ENCODE measurements around the gene LSR.
"Not testable (repeated sequence)": the region's sequence is repeated elsewhere in the genome, so short reads cannot be mapped to it uniquely, and the experiment has no call there.

The LSR gene

DNA sequence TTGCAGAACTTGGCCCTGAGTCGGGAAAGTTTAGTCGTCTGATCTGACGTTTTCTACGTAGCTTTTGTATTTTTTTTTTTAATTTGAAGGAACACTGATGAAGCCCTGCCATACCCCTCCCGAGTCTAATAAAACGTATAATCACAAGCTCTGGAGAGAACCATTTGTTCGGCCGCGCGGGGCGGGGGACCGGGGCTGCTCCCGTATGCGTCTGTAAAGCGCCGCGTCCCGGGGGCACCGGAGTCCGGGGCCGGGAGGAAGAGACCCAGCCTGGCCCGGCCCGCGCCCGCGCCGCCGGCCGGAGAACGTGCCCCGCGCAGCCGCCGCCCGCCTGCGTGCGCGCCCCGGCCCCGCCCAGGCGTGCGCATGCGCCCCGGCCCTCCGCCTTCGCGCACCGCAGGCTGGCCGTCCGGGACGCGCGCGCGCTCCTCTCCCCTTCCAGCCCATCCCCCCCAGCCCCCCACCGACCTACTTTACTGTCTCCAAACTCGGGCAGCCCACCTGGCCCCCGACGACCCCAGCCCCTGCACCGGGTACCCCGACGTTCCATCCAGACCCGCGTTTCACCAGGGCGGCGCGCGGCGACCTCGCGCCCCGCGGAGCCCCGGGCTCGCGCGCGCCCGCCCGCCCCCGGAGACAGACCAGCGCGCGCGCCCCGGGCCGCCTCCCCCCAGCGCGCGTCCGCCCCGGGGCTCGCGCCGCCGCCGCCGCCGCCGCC, 19.2 kb downstream of the LSR start:
- peak in 11 of 14 donors; percentile 36 to 86 (median 69) for DNase-seq

DNA sequence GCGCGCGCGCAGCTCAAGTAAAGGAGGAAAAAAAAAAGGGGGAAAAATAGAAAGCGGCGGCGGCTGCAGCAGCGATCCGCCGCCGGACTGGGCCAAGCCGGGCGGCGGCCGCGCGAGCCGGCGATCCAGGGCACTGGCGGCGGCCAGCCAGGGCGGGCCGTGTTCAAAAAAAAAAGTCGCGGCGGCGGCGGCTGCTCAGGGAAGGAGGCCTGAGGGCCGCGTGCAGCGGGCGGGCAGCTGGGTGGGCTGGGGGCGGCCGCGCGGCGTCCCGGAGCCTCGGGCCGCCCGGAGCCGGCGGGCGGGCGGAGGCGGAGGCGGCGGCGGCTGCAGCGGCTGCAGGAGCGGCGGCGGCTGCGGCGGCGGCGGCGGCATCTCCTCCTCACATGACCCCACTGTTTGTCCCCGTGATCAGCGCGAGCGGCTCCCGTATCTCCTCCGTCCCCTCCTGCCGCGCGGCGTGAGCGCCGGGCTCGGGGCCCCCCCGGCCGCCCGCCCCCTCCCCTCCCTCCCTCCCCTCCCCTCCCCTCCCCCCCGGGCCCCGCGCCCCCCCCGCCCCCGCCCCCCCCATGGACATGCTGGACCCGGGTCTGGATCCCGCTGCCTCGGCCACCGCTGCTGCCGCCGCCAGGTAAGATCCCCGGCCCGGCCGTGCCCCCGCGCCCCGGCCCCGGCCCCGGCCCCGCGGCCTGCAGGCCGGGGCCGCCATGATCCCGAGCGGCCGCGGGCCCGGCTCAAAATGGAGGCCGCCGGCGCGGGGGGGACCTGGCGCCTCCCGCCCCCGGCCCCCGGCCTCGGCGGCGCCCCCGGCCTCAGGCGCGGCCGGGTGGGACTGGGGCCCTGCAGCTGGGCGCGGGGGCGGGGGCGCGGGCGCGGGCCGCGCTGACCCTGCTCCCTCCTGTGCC, 20.0 kb downstream of the LSR start, which contains the start of gene USF2:
TSS of gene USF2 (plus strand) at position 427 of the 902 bp plus-strand sequence. CDS start at position 567, 140 bp downstream.
- DNase-seq = peak in 12 of 14 donors; percentile 28 to 75 (median 56)

- DNase-seq = peak in 12 of 14 donors; percentile 50 to 87 (median 76)
These were observed 20.8 kb downstream of the LSR start for GRCh38 chr19:35269438-35270117.

- no peak for DNase-seq
These were observed 21.6 kb downstream of the LSR start for GRCh38 chr19:35270381-35270811.

GRCh38 chr19:35271546-35271945, 22.7 kb downstream of the LSR start:
- DNase-seq = no peak

DNA sequence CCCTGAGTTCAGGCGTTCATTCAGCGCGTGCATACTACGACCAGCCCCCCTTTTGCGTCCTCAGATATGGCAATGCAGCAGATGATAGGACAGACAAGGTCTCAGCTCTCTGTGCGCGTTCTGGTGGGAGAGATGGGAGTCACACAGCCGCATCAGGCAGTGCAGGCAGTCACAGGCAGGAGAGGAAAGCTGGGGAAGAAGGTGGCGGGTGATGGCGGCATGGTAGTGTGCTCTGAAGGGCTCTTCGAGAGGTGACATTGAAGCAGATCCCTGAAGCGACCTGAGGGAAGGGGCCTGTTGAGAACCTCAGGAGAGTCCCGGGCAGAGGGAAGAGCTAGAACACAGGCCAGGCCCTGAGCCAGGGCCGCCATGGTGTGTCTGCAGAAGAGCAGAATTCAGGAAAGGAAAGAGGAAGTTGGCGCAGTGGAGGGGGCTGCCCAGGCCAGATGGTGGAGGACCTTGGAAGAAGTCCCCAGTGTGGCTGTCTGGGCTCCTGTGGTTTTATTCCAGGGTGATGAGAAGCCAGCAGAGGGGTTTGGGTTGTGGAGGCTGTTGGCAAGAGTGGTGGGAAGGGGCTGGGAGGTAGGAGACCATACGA, 23.4 kb downstream of the LSR start:
- DNase-seq = peak in 6 of 14 donors; percentile 12 to 46 (median 30)

DNA sequence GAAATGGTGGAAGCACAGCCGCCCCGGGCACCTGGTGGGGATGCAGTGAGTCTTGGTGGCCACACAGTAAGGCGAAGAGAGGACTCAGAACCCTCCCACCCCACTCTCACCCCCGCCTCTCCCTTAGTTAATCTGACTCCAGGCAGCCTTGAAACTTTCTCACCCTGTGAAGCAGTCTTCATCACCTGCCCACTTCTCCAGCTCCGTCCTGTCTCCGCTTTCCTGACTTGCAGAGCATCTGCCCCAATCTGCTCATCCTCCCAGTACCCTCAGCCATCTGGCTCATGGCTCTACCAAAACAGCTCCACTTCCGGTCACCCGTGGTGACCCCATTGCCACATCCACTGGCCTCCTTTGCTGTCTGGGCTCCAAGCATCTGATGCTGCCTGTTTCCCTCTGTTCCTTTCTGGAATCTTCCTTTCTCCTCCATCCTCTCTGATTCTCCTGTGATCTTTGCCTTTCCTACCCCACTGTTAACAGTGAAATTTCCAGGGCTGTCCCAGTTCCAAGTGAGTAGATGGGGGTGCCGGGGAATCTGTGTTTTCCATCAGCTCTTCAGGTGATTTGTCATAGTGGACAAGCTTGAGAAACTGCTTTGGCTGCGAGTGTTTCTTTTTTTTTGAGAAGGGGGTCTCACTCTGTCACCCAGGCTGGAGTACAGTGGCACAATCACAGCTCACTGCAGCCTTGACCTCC, 24.3 kb downstream of the LSR start:
- DNase-seq = no peak

DNA sequence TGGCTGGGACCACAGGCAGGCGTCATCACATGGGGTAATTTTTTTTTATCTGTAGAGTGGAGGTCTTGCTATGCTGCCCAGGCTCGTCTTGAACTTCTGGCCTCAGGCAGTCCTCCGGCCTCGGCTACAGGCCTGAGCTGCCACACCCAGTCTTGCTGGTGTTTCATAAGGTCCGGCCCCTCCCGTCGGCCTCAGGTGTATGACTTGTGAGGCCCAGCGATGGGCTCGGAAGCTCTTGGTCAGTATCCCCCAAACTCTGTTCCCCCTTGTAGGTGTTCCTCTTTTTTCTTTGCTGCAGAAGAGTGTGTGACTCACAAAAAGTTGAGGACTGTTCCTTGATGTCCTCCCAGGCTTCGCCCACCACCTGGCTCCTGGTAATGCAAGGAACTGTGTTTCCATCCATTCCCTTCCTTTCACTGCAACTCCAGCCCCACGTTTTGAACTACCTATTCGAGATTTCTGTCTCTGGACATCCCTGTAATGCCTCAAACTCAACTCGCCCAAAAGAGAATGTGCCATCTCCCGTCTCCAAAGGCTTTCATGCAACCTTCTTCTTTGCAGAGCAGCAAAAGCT, 25.0 kb downstream of the LSR start:
- no peak for DNase-seq

GRCh38 chr19:35274323-35274722, 25.5 kb downstream of the LSR start:
- DNase-seq = no peak

- DNase-seq = no peak
These were observed 28.0 kb downstream of the LSR start for GRCh38 chr19:35276706-35277281.

DNA sequence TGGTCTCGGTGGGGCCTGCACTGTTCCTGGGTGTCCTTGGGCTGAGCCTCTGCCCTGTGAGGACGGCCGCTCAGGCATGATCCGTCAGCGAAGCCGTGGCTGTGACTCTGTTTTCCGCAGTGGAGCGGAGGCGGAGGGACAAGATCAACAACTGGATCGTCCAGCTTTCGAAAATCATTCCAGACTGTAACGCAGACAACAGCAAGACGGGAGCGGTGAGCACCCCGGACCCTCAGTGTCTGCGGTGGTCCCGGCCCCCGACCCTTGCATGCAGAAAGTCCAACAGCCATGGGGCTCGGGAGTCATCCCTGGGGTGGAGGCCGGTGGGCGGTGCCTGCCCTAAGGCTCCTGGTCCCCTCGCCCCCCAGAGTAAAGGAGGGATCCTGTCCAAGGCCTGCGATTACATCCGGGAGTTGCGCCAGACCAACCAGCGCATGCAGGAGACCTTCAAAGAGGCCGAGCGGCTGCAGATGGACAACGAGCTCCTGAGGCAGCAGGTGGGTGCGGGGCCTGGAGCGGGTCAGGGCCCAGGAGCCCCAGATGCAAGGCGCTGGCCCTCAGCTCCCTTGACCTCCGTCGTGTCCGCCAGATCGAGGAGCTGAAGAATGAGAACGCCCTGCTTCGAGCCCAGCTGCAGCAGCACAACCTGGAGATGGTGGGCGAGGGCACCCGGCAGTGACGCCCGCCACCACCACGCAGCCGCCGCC, 29.9 kb downstream of the LSR start:
- DNase-seq = no peak

DNA sequence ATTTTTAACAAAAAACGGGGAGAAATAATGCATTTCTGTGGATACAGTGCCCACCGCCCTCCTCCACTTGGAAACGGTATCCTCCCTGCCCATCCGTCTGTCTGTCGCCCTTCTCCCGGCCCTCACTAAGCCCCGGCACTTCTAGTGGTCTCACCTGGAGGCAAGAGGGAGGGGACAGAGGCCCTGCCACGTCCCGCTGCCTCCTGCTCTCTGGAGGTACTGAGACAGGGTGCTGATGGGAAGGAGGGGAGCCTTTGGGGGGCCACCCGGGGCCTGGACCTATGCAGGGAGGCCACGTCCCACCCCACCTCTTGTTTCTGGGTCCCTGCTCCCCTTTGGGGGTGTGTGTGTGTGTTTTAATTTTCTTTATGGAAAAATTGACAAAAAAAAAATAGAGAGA, 30.6 kb downstream of the LSR start:
- no peak for DNase-seq

- DNase-seq = peak in 1 of 14 donors; percentile 44
These were observed 31.4 kb downstream of the LSR start for GRCh38 chr19:35279985-35280821.

GRCh38 chr19:35281303-35281702, 32.5 kb downstream of the LSR start:
- DNase-seq = no peak

- DNase-seq = peak in 1 of 14 donors; percentile 11
These were observed 35.6 kb downstream of the LSR start for GRCh38 chr19:35284153-35285094.

DNA sequence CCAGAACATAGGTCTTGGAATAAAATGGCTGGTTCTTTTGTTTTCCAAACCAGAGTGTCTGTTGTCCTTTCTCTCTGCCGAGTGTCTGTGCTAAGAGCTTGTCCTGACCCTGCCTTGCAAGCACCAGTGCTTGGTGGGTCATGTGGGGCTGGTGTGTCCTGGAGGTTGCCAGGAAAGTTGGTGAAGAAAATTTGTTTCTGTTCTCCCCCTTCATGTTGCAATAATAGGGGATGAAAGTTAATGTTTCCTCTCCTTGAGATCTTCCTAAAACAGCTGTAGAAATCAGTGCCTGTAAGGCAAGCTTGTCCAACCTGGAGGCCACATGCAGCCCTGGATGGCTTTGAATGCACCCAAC, 36.3 kb downstream of the LSR start:
- DNase-seq = no peak

DNA sequence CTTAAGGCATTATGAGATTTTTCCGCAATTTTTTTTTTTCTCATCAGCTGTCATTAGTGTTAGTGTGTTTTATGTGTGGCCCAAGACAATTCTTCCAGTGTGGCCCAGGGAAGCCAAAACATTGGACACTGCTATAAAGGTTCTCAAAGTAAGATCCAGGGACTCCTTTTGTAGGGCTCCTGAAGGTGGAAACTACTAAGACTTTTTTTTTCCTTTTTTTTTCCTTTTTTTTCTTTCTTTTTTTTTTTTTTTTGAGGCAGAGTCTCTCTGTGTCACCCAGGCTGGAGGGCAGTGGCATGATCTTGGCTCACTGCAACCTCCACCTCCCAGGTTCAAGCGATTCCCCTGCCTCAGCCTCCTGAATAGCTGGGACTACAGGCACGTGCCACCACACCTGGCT, 36.7 kb downstream of the LSR start:
- not testable (repeated sequence) for DNase-seq

GRCh38 chr19:35286101-35286500, 37.3 kb downstream of the LSR start:
- DNase-seq = not testable (repeated sequence)
